Astrocyte (in vitro differentiated cells and primary cell): ENCODE data around the gene XYLT1. TPM values are rescaled to one million over a fixed set of nuclear protein-coding genes. Genes with fewer than 3 reads are reported as not detected.

ENCODE experiments used
- DNase-seq: peaks from one replicate; pipeline ENCODE4 v3.0.0-alpha.2; 2010; ENCODE audit warnings: low read depth
- FAIRE-seq: peaks from 2 replicates; lab custom pipeline; 2011; peaks lifted over from hg19 to GRCh38; lab: Jason Lieb, UNC
- H2AFZ ChIP-seq: 2 replicates; pipeline ENCODE4 v1.6.0; 2012; ENCODE audit warnings: low read depth, low read length, inconsistent platforms
- H3K27ac ChIP-seq: 2 replicates; pipeline ENCODE4 v1.5.1; 2011; ENCODE audit warnings: low read depth, low read length, inconsistent platforms
- H3K27me3 ChIP-seq: 2 replicates; pipeline ENCODE4 v1.6.0; 2011; ENCODE audit warnings: low read length, inconsistent platforms; ENCODE audit not compliant: insufficient read depth
- H3K36me3 ChIP-seq: 2 replicates; pipeline ENCODE4 v1.5.1; 2011; ENCODE audit warnings: low read length, inconsistent platforms; ENCODE audit not compliant: insufficient read depth
- H3K4me1 ChIP-seq: 2 replicates; pipeline ENCODE4 v1.5.1; 2011; ENCODE audit warnings: low read length, inconsistent platforms; ENCODE audit not compliant: insufficient read depth
- H3K4me2 ChIP-seq: 2 replicates; pipeline ENCODE4 v1.6.0; 2012; ENCODE audit warnings: low read length, inconsistent platforms
- H3K4me3 ChIP-seq: 2 replicates; pipeline ENCODE4 v1.5.1; 2011; ENCODE audit warnings: low read depth, mild to moderate bottlenecking, low read length, inconsistent platforms; ENCODE audit not compliant: insufficient read depth
- H3K79me2 ChIP-seq: 2 replicates; pipeline ENCODE4 v1.6.0; 2012; ENCODE audit warnings: mild to moderate bottlenecking, low read length, inconsistent platforms; ENCODE audit not compliant: insufficient read depth
- H3K9ac ChIP-seq: 2 replicates; pipeline ENCODE4 v1.6.0; 2012; ENCODE audit warnings: mild to moderate bottlenecking, low read length, inconsistent platforms
- H3K9me3 ChIP-seq: 2 replicates; pipeline ENCODE4 v1.5.1; 2012; ENCODE audit warnings: low read depth, mild to moderate bottlenecking, low read length, inconsistent platforms; ENCODE audit not compliant: insufficient read depth
- H4K20me1 ChIP-seq: 2 replicates; pipeline ENCODE4 v1.6.0; 2012; ENCODE audit warnings: low read length, inconsistent platforms; ENCODE audit not compliant: insufficient read depth
- H3K27ac Mint-ChIP-seq: one replicate; pipeline ENCODE4 v1.8.0; 2021; ENCODE audit warnings: mild to moderate bottlenecking, mixed read lengths; ENCODE audit not compliant: unreplicated experiment
- H3K27me3 Mint-ChIP-seq: one replicate; pipeline ENCODE4 v1.8.0; 2021; ENCODE audit warnings: low read depth, mixed read lengths; ENCODE audit not compliant: unreplicated experiment
- H3K36me3 Mint-ChIP-seq: one replicate; pipeline ENCODE4 v1.8.0; 2021; ENCODE audit warnings: low read depth, mixed read lengths; ENCODE audit not compliant: unreplicated experiment
- H3K4me1 Mint-ChIP-seq: one replicate; pipeline ENCODE4 v1.8.0; 2021; ENCODE audit warnings: low read depth, mixed read lengths; ENCODE audit not compliant: unreplicated experiment
- H3K4me3 Mint-ChIP-seq: one replicate; pipeline ENCODE4 v1.8.0; 2021; ENCODE audit warnings: mild to moderate bottlenecking, moderate library complexity, mixed read lengths; ENCODE audit not compliant: unreplicated experiment
- H3K9me3 Mint-ChIP-seq: one replicate; pipeline ENCODE4 v1.8.0; 2021; ENCODE audit warnings: mild to moderate bottlenecking, mixed read lengths; ENCODE audit not compliant: unreplicated experiment
- EZH2 ChIP-seq: IDR thresholded peaks from 2 replicates; pipeline ENCODE4 v1.6.1; 2012; ENCODE audit warnings: mild to moderate bottlenecking, low read length, inconsistent platforms; ENCODE audit not compliant: insufficient read depth
- total RNA-seq: library from RNA; stranded (reverse); gene quantifications from 2 replicates; pipeline ENCODE4 v1.2.1, GENCODE V29; 2021
- TF ChIP-seq, protein P1 (sequence below): IDR thresholded peaks from 2 replicates; pipeline ENCODE4 v1.5.1; 2011; ENCODE audit warnings: low read depth, mild to moderate bottlenecking, inconsistent platforms, low read length, moderate library complexity; ENCODE audit not compliant: insufficient read depth

Gene XYLT1
- total RNA-seq, 1 donor from 2014 or later: 22.9 TPM

DNA sequence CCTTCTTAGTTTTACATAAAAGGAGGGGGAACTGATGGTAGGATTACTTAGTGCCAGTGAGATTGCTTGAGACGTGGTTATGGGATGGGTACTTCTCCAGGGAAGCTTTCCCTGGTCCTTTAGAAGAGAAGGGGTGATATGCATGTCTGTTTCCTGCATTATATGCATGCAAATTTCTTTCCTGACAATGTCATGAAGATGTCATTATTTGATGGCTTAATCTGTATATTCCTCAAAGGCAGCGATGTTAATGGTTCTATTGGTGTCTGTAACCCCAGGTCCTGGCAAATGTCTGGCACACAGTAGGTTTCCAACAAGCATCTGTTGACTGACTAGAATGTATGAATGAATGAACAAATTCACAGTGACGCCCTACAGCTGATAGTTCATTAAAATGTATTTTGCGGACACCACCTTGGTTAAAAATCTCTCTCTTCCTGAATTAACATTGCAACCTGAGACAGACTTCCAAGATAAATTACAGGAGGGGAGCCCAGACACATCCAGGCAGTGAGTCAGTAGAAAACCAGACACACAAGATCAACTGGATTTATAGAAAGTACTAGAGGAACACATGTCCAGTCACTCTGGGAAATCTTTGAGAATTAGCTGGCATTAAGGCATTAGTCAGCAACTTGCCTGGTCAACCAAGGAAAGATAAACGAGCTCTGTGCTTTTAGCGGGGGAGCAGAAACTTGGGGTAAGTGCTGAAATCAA, 293.4 kb downstream of the XYLT1 start:
- H3K27ac ChIP-seq: peak overlapping the region; percentile 30
- H3K4me3 ChIP-seq: no peak overlapping the region
- peaks cover 3% of the 10 kb centered on the region for H3K36me3 ChIP-seq
- H3K4me1 ChIP-seq: peaks cover 19% of the 10 kb centered on the region
- no peak overlapping the region for H3K9ac ChIP-seq
- no peak for TF ChIP-seq EZH2
- TF ChIP-seq, protein P1, sequence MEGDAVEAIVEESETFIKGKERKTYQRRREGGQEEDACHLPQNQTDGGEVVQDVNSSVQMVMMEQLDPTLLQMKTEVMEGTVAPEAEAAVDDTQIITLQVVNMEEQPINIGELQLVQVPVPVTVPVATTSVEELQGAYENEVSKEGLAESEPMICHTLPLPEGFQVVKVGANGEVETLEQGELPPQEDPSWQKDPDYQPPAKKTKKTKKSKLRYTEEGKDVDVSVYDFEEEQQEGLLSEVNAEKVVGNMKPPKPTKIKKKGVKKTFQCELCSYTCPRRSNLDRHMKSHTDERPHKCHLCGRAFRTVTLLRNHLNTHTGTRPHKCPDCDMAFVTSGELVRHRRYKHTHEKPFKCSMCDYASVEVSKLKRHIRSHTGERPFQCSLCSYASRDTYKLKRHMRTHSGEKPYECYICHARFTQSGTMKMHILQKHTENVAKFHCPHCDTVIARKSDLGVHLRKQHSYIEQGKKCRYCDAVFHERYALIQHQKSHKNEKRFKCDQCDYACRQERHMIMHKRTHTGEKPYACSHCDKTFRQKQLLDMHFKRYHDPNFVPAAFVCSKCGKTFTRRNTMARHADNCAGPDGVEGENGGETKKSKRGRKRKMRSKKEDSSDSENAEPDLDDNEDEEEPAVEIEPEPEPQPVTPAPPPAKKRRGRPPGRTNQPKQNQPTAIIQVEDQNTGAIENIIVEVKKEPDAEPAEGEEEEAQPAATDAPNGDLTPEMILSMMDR: no peak
- DNase-seq (peak; percentile 94), FAIRE-seq (no peak)
- no peaks in the 10 kb centered on the region for H3K79me2 ChIP-seq
- Mint-ChIP-seq H3K27ac (peak overlapping the region; percentile 60), H3K4me3 (no peak overlapping the region), H3K27me3 (no peaks in the 10 kb centered on the region), H3K36me3 (peaks cover 10% of the 10 kb centered on the region), H3K9me3 (no peaks in the 10 kb centered on the region), H3K4me1 (peaks cover 23% of the 10 kb centered on the region)
- peak overlapping the region; percentile 36 for H3K4me2 ChIP-seq
- H3K9me3 ChIP-seq: no peaks in the 10 kb centered on the region
- H2AFZ ChIP-seq: no peak overlapping the region
- H3K27me3 ChIP-seq: no peaks in the 10 kb centered on the region
- peaks cover 66% of the 10 kb centered on the region for H4K20me1 ChIP-seq

DNA sequence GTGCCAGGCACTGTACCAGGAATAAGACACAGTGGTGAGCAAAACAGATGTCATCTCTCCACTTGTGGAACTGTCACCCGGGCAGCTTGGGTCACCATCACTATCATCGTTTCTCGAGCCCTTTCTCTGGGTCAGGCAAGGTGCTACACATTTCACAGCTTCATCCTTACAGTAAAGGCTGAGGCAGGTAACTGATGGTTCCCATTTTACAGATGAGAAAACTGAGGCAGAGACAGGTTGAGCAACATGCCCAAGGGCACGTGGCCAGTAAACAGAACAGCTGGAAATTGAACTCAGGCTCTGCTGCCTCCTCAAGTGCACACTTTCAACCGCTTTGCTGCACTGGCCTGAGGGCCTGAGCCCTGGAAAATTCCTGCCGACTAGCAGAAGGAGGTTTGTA, 294.6 kb downstream of the XYLT1 start:
- H3K27me3 ChIP-seq: no peaks in the 10 kb centered on the region
- peaks cover 19% of the 10 kb centered on the region for H3K4me1 ChIP-seq
- peaks cover 66% of the 10 kb centered on the region for H4K20me1 ChIP-seq
- no peak overlapping the region for H3K27ac Mint-ChIP-seq
- H2AFZ ChIP-seq: no peak overlapping the region
- DNase-seq (no peak), FAIRE-seq (no peak)
- peaks cover 6% of the 10 kb centered on the region for H3K36me3 Mint-ChIP-seq
- no peak overlapping the region for H3K4me3 Mint-ChIP-seq
- H3K9me3 Mint-ChIP-seq: no peaks in the 10 kb centered on the region
- TF ChIP-seq EZH2: no peak
- TF ChIP-seq, protein P1: no peak
- no peak overlapping the region for H3K27ac ChIP-seq
- peaks cover 23% of the 10 kb centered on the region for H3K4me1 Mint-ChIP-seq
- no peaks in the 10 kb centered on the region for H3K79me2 ChIP-seq
- no peaks in the 10 kb centered on the region for H3K27me3 Mint-ChIP-seq
- H3K9ac ChIP-seq: no peak overlapping the region
- H3K9me3 ChIP-seq: no peaks in the 10 kb centered on the region
- H3K4me3 ChIP-seq: no peak overlapping the region
- H3K36me3 ChIP-seq: peaks cover 3% of the 10 kb centered on the region
- H3K4me2 ChIP-seq: no peak overlapping the region

DNA sequence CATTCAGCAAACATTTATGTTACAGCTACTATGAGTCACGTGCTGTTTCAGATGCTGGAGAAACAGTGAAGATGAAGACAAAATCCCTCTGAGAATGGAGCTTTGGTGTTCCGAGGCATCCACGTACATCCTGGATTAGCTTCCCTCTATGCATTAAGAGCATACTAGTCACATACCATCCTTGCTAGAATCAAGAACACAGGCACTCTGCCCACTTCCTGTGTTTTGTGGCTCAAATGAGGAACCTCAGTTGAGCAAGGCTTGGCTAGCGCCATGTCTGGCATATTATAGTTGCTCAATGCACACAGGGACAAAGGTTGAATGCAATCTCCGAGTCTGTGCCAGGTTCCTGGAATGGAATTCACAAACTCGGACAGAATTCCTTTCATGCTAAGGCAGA, 297.5 kb downstream of the XYLT1 start:
- peaks cover 23% of the 10 kb centered on the region for H3K4me1 Mint-ChIP-seq
- H3K9ac ChIP-seq: no peak overlapping the region
- no peaks in the 10 kb centered on the region for H3K27me3 Mint-ChIP-seq
- no peaks in the 10 kb centered on the region for H3K9me3 ChIP-seq
- H3K4me2 ChIP-seq: peak overlapping the region; percentile 45
- H3K27ac Mint-ChIP-seq: no peak overlapping the region
- peaks cover 9% of the 10 kb centered on the region for H3K36me3 ChIP-seq
- no peaks in the 10 kb centered on the region for H3K79me2 ChIP-seq
- FAIRE-seq (peak; percentile 13), DNase-seq (peak; percentile 79)
- no peak overlapping the region for H3K4me3 ChIP-seq
- H3K4me3 Mint-ChIP-seq: no peak overlapping the region
- H3K36me3 Mint-ChIP-seq: peaks cover 6% of the 10 kb centered on the region
- no peak for TF ChIP-seq EZH2
- TF ChIP-seq, protein P1: no peak
- H2AFZ ChIP-seq: no peak overlapping the region
- H3K27ac ChIP-seq: no peak overlapping the region
- H3K9me3 Mint-ChIP-seq: no peaks in the 10 kb centered on the region
- no peaks in the 10 kb centered on the region for H3K27me3 ChIP-seq
- H4K20me1 ChIP-seq: peaks cover 58% of the 10 kb centered on the region
- H3K4me1 ChIP-seq: peaks cover 17% of the 10 kb centered on the region
